Caco-2 (cell line): ENCODE data around the gene WASHC3. TPM values are rescaled to one million over a fixed set of nuclear protein-coding genes. Genes with fewer than 3 reads are reported as not detected.

Experiments
- BruUV-seq: library from RNA; stranded (reverse); fragments of 400-500 nt; replicated peaks from 2 replicates; lab custom pipeline; 2021; lab: Mats Ljungman, UMichigan
- CTCF ChIA-PET: fragments of 300-600 bp; sonication (Branson Sonifier 250); formaldehyde crosslinking; loops from one replicate; lab custom pipeline; 2022; ENCODE audit warnings: antibody characterized with exemption; lab: Charles Lee
- POLR2A ChIA-PET: fragments of 300-600 bp; sonication (Branson Sonifier 250); formaldehyde crosslinking; loops from one replicate; lab custom pipeline; 2022; ENCODE audit warnings: antibody characterized with exemption; lab: Charles Lee
- DNase-seq, 2 experiments: peaks; one replicate each; pipeline versions ENCODE4 v3.0.0 to v3.0.0-alpha.2; 2020 to 2022
- H3K27me3 ChIP-seq: replicated peaks from 2 replicates; pipeline ENCODE4 v1.6.0; 2011; ENCODE audit warnings: low read length; ENCODE audit not compliant: control insufficient read depth, insufficient read depth
- H3K36me3 ChIP-seq: 2 replicates; pipeline ENCODE4 v1.5.1; 2011; ENCODE audit warnings: low read length; ENCODE audit not compliant: control insufficient read depth, insufficient read depth
- H3K4me1 ChIP-seq: fragments of 250-450 bp; sonication (Bioruptor Pico); 2 replicates; pipeline ENCODE4 v1.5.1; 2020; ENCODE audit warnings: mild to moderate bottlenecking
- H3K4me3 ChIP-seq: 2 replicates; pipeline ENCODE4 v1.5.1; 2011; ENCODE audit warnings: low read depth, mild to moderate bottlenecking, control low read depth, low read length
- H3K9me3 ChIP-seq: fragments of 250-450 bp; sonication (Bioruptor Pico); 2 replicates; pipeline ENCODE4 v1.5.1; 2020; ENCODE audit warnings: mild to moderate bottlenecking, moderate library complexity
- H3K27ac Mint-ChIP-seq: one replicate; pipeline ENCODE4 v1.8.0; 2022; ENCODE audit warnings: mixed read lengths; ENCODE audit not compliant: unreplicated experiment
- H3K27me3 Mint-ChIP-seq: one replicate; pipeline ENCODE4 v1.8.0; 2022; ENCODE audit warnings: mixed read lengths; ENCODE audit not compliant: insufficient read depth, unreplicated experiment
- H3K36me3 Mint-ChIP-seq: one replicate; pipeline ENCODE4 v1.8.0; 2022; ENCODE audit warnings: mild to moderate bottlenecking, mixed read lengths; ENCODE audit not compliant: insufficient read depth, unreplicated experiment
- H3K4me1 Mint-ChIP-seq: one replicate; pipeline ENCODE4 v1.8.0; 2022; ENCODE audit warnings: low read depth, mixed read lengths; ENCODE audit not compliant: unreplicated experiment
- H3K4me3 Mint-ChIP-seq: one replicate; pipeline ENCODE4 v1.8.0; 2022; ENCODE audit warnings: mild to moderate bottlenecking, moderate library complexity, mixed read lengths; ENCODE audit not compliant: unreplicated experiment
- H3K9me3 Mint-ChIP-seq: one replicate; pipeline ENCODE4 v1.8.0; 2022; ENCODE audit warnings: mixed read lengths; ENCODE audit not compliant: unreplicated experiment
- intact Hi-C: fragments of 100-400 bp; cut with micrococcal nuclease; formaldehyde crosslinking; loops from one replicate; pipeline ENCODE4 v1.10.0; 2022; ENCODE audit not compliant: unreplicated experiment
- total RNA-seq: library from RNA; stranded (reverse); gene quantifications from 2 replicates; pipeline ENCODE4 v1.2.3, GENCODE V29; 2022
- TF ChIP-seq, protein P1 (sequence below), 2 experiments: fragments of 200-600 bp in 1 of 2; IDR thresholded peaks; 1 replicate in 1 of 2; 2 replicates in 1 of 2; pipeline versions ENCODE4 v1.5.1 to v1.8.0; 2011 to 2022; ENCODE audit warnings: antibody characterized with exemption in 1 of 2, control low read depth in 1 of 2, inconsistent platforms in 1 of 2, low read depth in 1 of 2, low read length in 1 of 2, mild to moderate bottlenecking in 1 of 2, moderate library complexity in 1 of 2; ENCODE audit not compliant: insufficient read depth in 1 of 2, severe bottlenecking in 1 of 2, unreplicated experiment in 1 of 2

Gene WASHC3
- total RNA-seq, 1 experiment from 2014 or later, result 40.4 TPM

GRCh38 chr12:102106905-102107304, 45.1 kb upstream of the WASHC3 start:
- Mint-ChIP-seq H3K27me3 (no peaks in the 10 kb centered on the region), H3K36me3 (peaks cover 76% of the 10 kb centered on the region), H3K4me3 (no peak overlapping the region), H3K4me1 (no peaks in the 10 kb centered on the region), H3K9me3 (peaks cover 10% of the 10 kb centered on the region), H3K27ac (no peak overlapping the region)
- BruUV-seq, result no TSS peak
- POLR2A ChIA-PET, result no interaction called here
- TF ChIP-seq, protein P1, sequence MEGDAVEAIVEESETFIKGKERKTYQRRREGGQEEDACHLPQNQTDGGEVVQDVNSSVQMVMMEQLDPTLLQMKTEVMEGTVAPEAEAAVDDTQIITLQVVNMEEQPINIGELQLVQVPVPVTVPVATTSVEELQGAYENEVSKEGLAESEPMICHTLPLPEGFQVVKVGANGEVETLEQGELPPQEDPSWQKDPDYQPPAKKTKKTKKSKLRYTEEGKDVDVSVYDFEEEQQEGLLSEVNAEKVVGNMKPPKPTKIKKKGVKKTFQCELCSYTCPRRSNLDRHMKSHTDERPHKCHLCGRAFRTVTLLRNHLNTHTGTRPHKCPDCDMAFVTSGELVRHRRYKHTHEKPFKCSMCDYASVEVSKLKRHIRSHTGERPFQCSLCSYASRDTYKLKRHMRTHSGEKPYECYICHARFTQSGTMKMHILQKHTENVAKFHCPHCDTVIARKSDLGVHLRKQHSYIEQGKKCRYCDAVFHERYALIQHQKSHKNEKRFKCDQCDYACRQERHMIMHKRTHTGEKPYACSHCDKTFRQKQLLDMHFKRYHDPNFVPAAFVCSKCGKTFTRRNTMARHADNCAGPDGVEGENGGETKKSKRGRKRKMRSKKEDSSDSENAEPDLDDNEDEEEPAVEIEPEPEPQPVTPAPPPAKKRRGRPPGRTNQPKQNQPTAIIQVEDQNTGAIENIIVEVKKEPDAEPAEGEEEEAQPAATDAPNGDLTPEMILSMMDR (IDR thresholded peaks at IDR 0.05; ENCODE audit: insufficient read depth in 1 of 2, low read depth in 1 of 2, low read length in 1 of 2, severe bottlenecking in 1 of 2, unreplicated experiment in 1 of 2), result no peak
- Histone ChIP-seq H3K9me3 (no peaks in the 10 kb centered on the region; the same call in none of the 2 replicates), H3K36me3 (peaks cover 10% of the 10 kb centered on the region), H3K4me3 (no peak overlapping the region), H3K4me1 (no peaks in the 10 kb centered on the region), H3K27me3 (no peaks in the 10 kb centered on the region)
- CTCF ChIA-PET, result no interaction called here
- no peak for DNase-seq
- intact Hi-C loops, result no loop called here

DNA sequence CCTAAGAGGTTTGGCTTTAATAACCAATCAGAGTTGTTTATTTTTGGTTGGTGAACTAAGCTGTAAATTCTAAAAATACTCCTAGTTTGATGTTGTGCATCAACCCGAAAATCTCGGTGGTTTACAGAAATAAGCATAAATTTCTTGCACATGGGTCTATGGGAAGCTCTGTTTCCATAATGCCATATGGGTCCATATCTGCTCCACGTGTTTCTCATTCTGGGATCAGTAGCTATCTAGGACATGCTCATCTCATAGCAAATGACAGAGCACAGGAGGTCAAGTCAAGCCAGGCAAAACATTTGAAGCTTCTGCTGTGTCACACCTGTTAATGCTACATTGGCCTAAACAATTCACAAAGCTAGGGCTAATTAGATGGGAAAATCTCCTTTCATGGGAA, 35.1 kb upstream of the WASHC3 start:
- no TSS peak for BruUV-seq
- H3K9me3 ChIP-seq, result no peaks in the 10 kb centered on the region
- Mint-ChIP-seq H3K4me3 (no peak overlapping the region), H3K36me3 (peaks cover 19% of the 10 kb centered on the region), H3K4me1 (no peaks in the 10 kb centered on the region), H3K9me3 (no peaks in the 10 kb centered on the region), H3K27ac (no peak overlapping the region), H3K27me3 (no peaks in the 10 kb centered on the region)
- H3K4me1 ChIP-seq, result no peaks in the 10 kb centered on the region
- no peak overlapping the region for H3K4me3 ChIP-seq
- CTCF ChIA-PET, result no interaction called here
- POLR2A ChIA-PET, result no interaction called here
- H3K27me3 ChIP-seq, result no peaks in the 10 kb centered on the region
- TF ChIP-seq, protein P1 (IDR thresholded peaks at IDR 0.05; ENCODE audit: insufficient read depth in 1 of 2, low read depth in 1 of 2, low read length in 1 of 2, severe bottlenecking in 1 of 2, unreplicated experiment in 1 of 2), result no peak
- intact Hi-C loops, result loop anchor here (5.0 kb wide), 1 partner anchor 645 kb away; no protein-coding TSS in a partner anchor
- DNase-seq, result no peak
- peaks cover 1% of the 10 kb centered on the region; the same call in 1 of the 2 replicates for H3K36me3 ChIP-seq

GRCh38 chr12:102095677-102096263, 34.0 kb upstream of the WASHC3 start:
- Histone ChIP-seq H3K36me3 (peaks cover 1% of the 10 kb centered on the region; the same call in 1 of the 2 replicates), H3K4me3 (no peak overlapping the region), H3K4me1 (no peaks in the 10 kb centered on the region), H3K9me3 (no peaks in the 10 kb centered on the region), H3K27me3 (no peaks in the 10 kb centered on the region)
- intact Hi-C loops, result loop anchor here (1.0 to 5.0 kb wide), 3 partner anchors 155 to 674 kb away; no protein-coding TSS in a partner anchor
- no peaks in the 10 kb centered on the region for H3K4me1 Mint-ChIP-seq
- no peaks in the 10 kb centered on the region for H3K27me3 Mint-ChIP-seq
- peak in 1 of 2 experiments; percentile 12 for DNase-seq
- peaks cover 19% of the 10 kb centered on the region for H3K36me3 Mint-ChIP-seq
- H3K27ac Mint-ChIP-seq, result no peak overlapping the region
- no peaks in the 10 kb centered on the region for H3K9me3 Mint-ChIP-seq
- ChIA-PET POLR2A (no interaction called here), CTCF (interaction anchor here (0.5 kb wide), 1 partner anchor 225 kb away, joined by 3 read pairs; no protein-coding TSS in a partner anchor)
- TF ChIP-seq, protein P1 (IDR thresholded peaks at IDR 0.05; ENCODE audit: insufficient read depth in 1 of 2, low read depth in 1 of 2, low read length in 1 of 2, severe bottlenecking in 1 of 2, unreplicated experiment in 1 of 2), result peak; percentile 44 to 50
- BruUV-seq, result no TSS peak
- no peak overlapping the region for H3K4me3 Mint-ChIP-seq
